GM12878 (cell line): ENCODE results near the gene CETP. TPM values are rescaled to one million over a fixed set of nuclear protein-coding genes. Genes with fewer than 3 reads are reported as not detected.

Source experiments
- ATAC-seq: fragments of 200-7000 bp; cut with Tn5 transposase; 3 replicates; pipeline ENCODE4 v1.9.1; 2020; ENCODE audit warnings: mild to moderate bottlenecking, moderate library complexity
- BruUV-seq: library from RNA; stranded (reverse); fragments of 400-500 nt; replicated peaks from 2 replicates; lab custom pipeline; 2021; lab: Mats Ljungman, UMichigan
- CTCF ChIA-PET: fragments of 300-600 bp; sonication (Branson Sonifier 250); formaldehyde crosslinking; extraction: SDS; loops from one replicate; lab custom pipeline; 2021; ENCODE audit warnings: inconsistent platforms; lab: Yijun Ruan, JAX
- POLR2A ChIA-PET: fragments of 350-600 bp; formaldehyde crosslinking; extraction: SDS; loops from one replicate; lab custom pipeline; 2021; ENCODE audit warnings: inconsistent platforms; lab: Charles Lee
- RAD21 ChIA-PET: fragments of 300-600 bp; sonication (Branson Sonifier 250); formaldehyde crosslinking; loops from one replicate; lab custom pipeline; 2023; ENCODE audit warnings: antibody characterized with exemption; ENCODE audit not compliant: unreplicated experiment; lab: Charles Lee
- SMC1A ChIA-PET: fragments of 300-600 bp; sonication (Branson Sonifier 250); formaldehyde crosslinking; loops from one replicate; lab custom pipeline; 2023; ENCODE audit not compliant: unreplicated experiment, uncharacterized antibody; lab: Charles Lee
- DNase-seq: peaks from one replicate; pipeline ENCODE4 v3.0.0-alpha.2; 2011; ENCODE audit warnings: low read depth, low spot score
- FAIRE-seq: peaks from 3 replicates; lab custom pipeline; 2011; peaks lifted over from hg19 to GRCh38; lab: Jason Lieb, UNC
- H2AFZ ChIP-seq: 2 replicates; pipeline ENCODE4 v1.6.0; 2011; ENCODE audit warnings: low read depth, low read length, control low read depth; ENCODE audit not compliant: control insufficient read depth
- H3K27ac ChIP-seq: 2 replicates; pipeline ENCODE4 v1.5.1; 2011; ENCODE audit warnings: control low read depth; ENCODE audit not compliant: control insufficient read depth, insufficient read depth
- H3K27me3 ChIP-seq, 2 experiments: replicated peaks in 1 of 2; 2 replicates each; pipeline versions ENCODE4 v1.6.0 to v1.6.1; 2011; ENCODE audit warnings: low read length in 1 of 2; ENCODE audit not compliant: control insufficient read depth in 2 of 2, insufficient read depth in 2 of 2
- H3K36me3 ChIP-seq, 2 experiments: 2 replicates each; pipeline ENCODE4 v1.5.1; 2011; ENCODE audit warnings: low read length in 1 of 2; ENCODE audit not compliant: control insufficient read depth in 2 of 2, insufficient read depth in 2 of 2
- H3K4me1 ChIP-seq: 2 replicates; pipeline ENCODE4 v1.6.1; 2011; ENCODE audit warnings: mild to moderate bottlenecking, low read length, moderate library complexity, mixed read lengths; ENCODE audit not compliant: control insufficient read depth, insufficient read depth
- H3K4me2 ChIP-seq: 2 replicates; pipeline ENCODE4 v1.6.0; 2011; ENCODE audit warnings: control low read depth; ENCODE audit not compliant: control insufficient read depth, insufficient read depth
- H3K4me3 ChIP-seq: fragments of 200-600 bp; sonication (generic); 2 replicates; pipeline ENCODE4 v1.5.1; 2016
- H3K79me2 ChIP-seq: 2 replicates; pipeline ENCODE4 v1.6.0; 2011; ENCODE audit warnings: low read length; ENCODE audit not compliant: control insufficient read depth, insufficient read depth
- H3K9ac ChIP-seq: 2 replicates; pipeline ENCODE4 v1.8.0; 2011; ENCODE audit warnings: low read length, control low read depth, mixed read lengths; ENCODE audit not compliant: control insufficient read depth, insufficient read depth
- H3K9me3 ChIP-seq: replicated peaks from 3 replicates; pipeline ENCODE4 v1.5.1; 2011; ENCODE audit warnings: mild to moderate bottlenecking, low read length; ENCODE audit not compliant: control insufficient read depth, insufficient read depth
- H4K20me1 ChIP-seq: 2 replicates; pipeline ENCODE4 v1.6.0; 2011; ENCODE audit not compliant: control insufficient read depth, insufficient read depth
- BHLHE40 ChIP-seq, 2 experiments: fragments of 450-650 bp in 1 of 2; IDR thresholded peaks; 2 replicates each; pipeline ENCODE4 v1.6.1; 2011 to 2017; ENCODE audit warnings: low read depth in 2 of 2, borderline replicate concordance in 1 of 2, improper control_type of control experiment in 1 of 2, low read length in 1 of 2, mild to moderate bottlenecking in 1 of 2
- CUX1 ChIP-seq: IDR thresholded peaks from 2 replicates; pipeline ENCODE4 v1.6.1; 2012; ENCODE audit warnings: improper control_type of control experiment, low read depth, low read length; ENCODE audit not compliant: insufficient replicate concordance
- EZH2 ChIP-seq: IDR thresholded peaks from 2 replicates; pipeline ENCODE4 v1.6.1; 2012; ENCODE audit warnings: low read depth, mild to moderate bottlenecking, control low read depth, inconsistent platforms, low read length, borderline replicate concordance; ENCODE audit not compliant: control insufficient read depth
- NR2C2 ChIP-seq: IDR thresholded peaks from 2 replicates; pipeline ENCODE4 v1.6.1; 2011; ENCODE audit warnings: borderline replicate concordance, low read depth; ENCODE audit not compliant: control insufficient read depth, insufficient read length
- PAX8 ChIP-seq: fragments of 450-650 bp; IDR thresholded peaks from 2 replicates; pipeline ENCODE4 v1.6.1; 2017; ENCODE audit warnings: mild to moderate bottlenecking, moderate library complexity
- POLR2AphosphoS5 ChIP-seq: IDR thresholded peaks from 2 replicates; pipeline ENCODE4 v1.6.1; 2011; ENCODE audit warnings: mild to moderate bottlenecking, low read length, inconsistent platforms
- RB1 ChIP-seq: fragments of 450-650 bp; formaldehyde crosslinking; IDR thresholded peaks from 2 replicates; pipeline ENCODE4 v1.6.1; 2017; ENCODE audit warnings: mild to moderate bottlenecking, borderline replicate concordance
- SMC3 ChIP-seq: IDR thresholded peaks from 2 replicates; pipeline ENCODE4 v1.6.1; 2011; ENCODE audit warnings: low read length, improper control_type of control experiment, borderline replicate concordance
- TARDBP ChIP-seq: IDR thresholded peaks from 2 replicates; pipeline ENCODE4 v1.6.1; 2016; ENCODE audit warnings: borderline replicate concordance
- TCF7 ChIP-seq: IDR thresholded peaks from 2 replicates; pipeline ENCODE4 v1.6.1; 2014; ENCODE audit warnings: antibody characterized with exemption, borderline replicate concordance
- ZBTB33 ChIP-seq: fragments of 450-650 bp; IDR thresholded peaks from 2 replicates; pipeline ENCODE4 v1.6.1; 2017; ENCODE audit warnings: mild to moderate bottlenecking
- WGBS: methylation state at CpG from one replicate; pipeline ENCODE4 v1.1.6; 2016; ENCODE audit warnings: low lambda C conversion rate; ENCODE audit not compliant: insufficient replicate concordance, insufficient coverage; ENCODE audit errors: missing lambda C conversion rate; 5-methylcytosine and 5-hydroxymethylcytosine counted together
- in situ Hi-C: fragments of 300-500 bp; cut with MboI; formaldehyde crosslinking; loops from 9 replicates; pipeline ENCODE4 v1.14.3; 2018; ENCODE audit warnings: mixed read lengths
- intact Hi-C: fragments of 100-400 bp; cut with micrococcal nuclease; formaldehyde crosslinking; loops from one replicate; pipeline ENCODE4 v1.14.2; 2022; ENCODE audit not compliant: unreplicated experiment
- polyA plus RNA-seq, 11 experiments: library from polyadenylated mRNA; depleted of rRNA in 4 of 11; unstranded in 6 of 11; stranded (reverse) in 5 of 11; fragments of >200 nt; fragmentation: Nextera tagmentation in 4 of 11; fragmentation: Illumina TruSeq in 1 of 11; extraction: Ambion mirVana in 4 of 11; extraction: Trizol in 1 of 11; gene quantifications; 1 replicate in 1 of 11; 2 replicates in 10 of 11; pipeline versions ENCODE4 v1.2.1 to v1.2.3, GENCODE V29; 2011 to 2016; ENCODE audit warnings: inconsistent platforms in 2 of 11, missing spikeins in 2 of 11, low read depth in 1 of 11
- total RNA-seq, 4 experiments: library from RNA; depleted of rRNA in 3 of 4; stranded (reverse); fragments of >200 nt in 3 of 4; fragmentation: Illumina TruSeq in 1 of 4; extraction: Trizol in 1 of 4; gene quantifications; 2 replicates each; pipeline versions ENCODE4 v1.2.1 to v1.2.3, GENCODE V29; 2013 to 2021
- TF ChIP-seq, protein P1 (sequence below): fragments of 450-650 bp; IDR thresholded peaks from 2 replicates; pipeline ENCODE4 v1.6.1; 2018; ENCODE audit warnings: mild to moderate bottlenecking, low read depth, moderate library complexity; ENCODE audit not compliant: partially characterized antibody

The CETP gene
- total and polyA plus RNA-seq, 10 of the 15 experiments (the other 5 are each of a cell fraction or from before 2014, with no cell fraction given): 1.2 to 6.4 (median 2.1) TPM

GRCh38 chr16:57017251-57017650 lies 55.5 kb downstream of the CETP start (continued):
- no peak for TF ChIP-seq ZBTB33
- TF ChIP-seq, protein P1, sequence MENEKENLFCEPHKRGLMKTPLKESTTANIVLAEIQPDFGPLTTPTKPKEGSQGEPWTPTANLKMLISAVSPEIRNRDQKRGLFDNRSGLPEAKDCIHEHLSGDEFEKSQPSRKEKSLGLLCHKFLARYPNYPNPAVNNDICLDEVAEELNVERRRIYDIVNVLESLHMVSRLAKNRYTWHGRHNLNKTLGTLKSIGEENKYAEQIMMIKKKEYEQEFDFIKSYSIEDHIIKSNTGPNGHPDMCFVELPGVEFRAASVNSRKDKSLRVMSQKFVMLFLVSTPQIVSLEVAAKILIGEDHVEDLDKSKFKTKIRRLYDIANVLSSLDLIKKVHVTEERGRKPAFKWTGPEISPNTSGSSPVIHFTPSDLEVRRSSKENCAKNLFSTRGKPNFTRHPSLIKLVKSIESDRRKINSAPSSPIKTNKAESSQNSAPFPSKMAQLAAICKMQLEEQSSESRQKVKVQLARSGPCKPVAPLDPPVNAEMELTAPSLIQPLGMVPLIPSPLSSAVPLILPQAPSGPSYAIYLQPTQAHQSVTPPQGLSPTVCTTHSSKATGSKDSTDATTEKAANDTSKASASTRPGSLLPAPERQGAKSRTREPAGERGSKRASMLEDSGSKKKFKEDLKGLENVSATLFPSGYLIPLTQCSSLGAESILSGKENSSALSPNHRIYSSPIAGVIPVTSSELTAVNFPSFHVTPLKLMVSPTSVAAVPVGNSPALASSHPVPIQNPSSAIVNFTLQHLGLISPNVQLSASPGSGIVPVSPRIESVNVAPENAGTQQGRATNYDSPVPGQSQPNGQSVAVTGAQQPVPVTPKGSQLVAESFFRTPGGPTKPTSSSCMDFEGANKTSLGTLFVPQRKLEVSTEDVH: no peak
- TF ChIP-seq BHLHE40 (IDR thresholded peaks at IDR 0.05; ENCODE audit: borderline replicate concordance in 1 of 2, low read depth in 2 of 2, low read length in 1 of 2): no peak
- TF ChIP-seq POLR2AphosphoS5: no peak

- FAIRE-seq: no peak
- ChIA-PET RAD21 (interaction anchor here (1.2 to 1.3 kb wide), 2 partner anchors 26 to 55 kb away, joined by 3 to 5 read pairs; no protein-coding TSS in a partner anchor), POLR2A (interaction anchor here (0.6 to 1.9 kb wide), 7 partner anchors 9 to 32 kb away, joined by 3 to 7 read pairs (median 4); no protein-coding TSS in a partner anchor), SMC1A (interaction anchor here (0.7 to 2.7 kb wide), 7 partner anchors 9 to 54 kb away, joined by 3 to 14 read pairs (median 3); no protein-coding TSS in a partner anchor), CTCF (interaction anchor here (0.7 to 2.2 kb wide), 3 partner anchors 20 to 56 kb away, joined by 3 to 6 read pairs (median 4); no protein-coding TSS in a partner anchor)
- H4K20me1 ChIP-seq: no peaks in the 10 kb centered on the region
- peaks cover 8% of the 10 kb centered on the region for H3K79me2 ChIP-seq
- intact Hi-C loops (no loop called here), in situ Hi-C loops (no loop called here)
- no peak overlapping the region for H2AFZ ChIP-seq
- H3K27me3 ChIP-seq: no peaks in the 10 kb centered on the region
- no peak overlapping the region for H3K27ac ChIP-seq
- H3K4me2 ChIP-seq: no peak overlapping the region
- H3K4me1 ChIP-seq: peaks cover 6% of the 10 kb centered on the region
- H3K9me3 ChIP-seq: no peaks in the 10 kb centered on the region
- BruUV-seq: no TSS peak
- 0% methylated on average over 1 of the region's 2 CpGs for WGBS
- no peak for ATAC-seq
- peaks cover 17 to 34% of the 10 kb centered on the region in 2 experiments for H3K36me3 ChIP-seq
- no peak overlapping the region for H3K4me3 ChIP-seq
- no peak overlapping the region for H3K9ac ChIP-seq
- DNase-seq: no peak
- TF ChIP-seq EZH2: no peak
- no peak for TF ChIP-seq RB1
- TF ChIP-seq SMC3: no peak
- no peak for TF ChIP-seq PAX8
- no peak for TF ChIP-seq CUX1
- no peak for TF ChIP-seq NR2C2
- no peak for TF ChIP-seq TARDBP
- TF ChIP-seq TCF7: no peak
Observed at GRCh38 chr16:57019746-57020145, 58.0 kb downstream of the CETP start.
